Fibroblast of pulmonary artery (primary cell): ENCODE data around the gene ANO6.
A peak's percentile ranks its signal among the peaks of the same experiment; 100 is the strongest.

ENCODE experiments used
- DNase-seq: peaks from one replicate; pipeline ENCODE4 v3.0.0-alpha.2; 2010; ENCODE audit warnings: low read depth
- H3K4me3 ChIP-seq: replicated peaks from 2 replicates; pipeline ENCODE4 v1.5.1; 2011; ENCODE audit warnings: low read depth, mild to moderate bottlenecking, control low read depth, low read length, moderate library complexity
- TF ChIP-seq, protein P1 (sequence below): IDR thresholded peaks from 2 replicates; pipeline ENCODE4 v1.5.1; 2011; ENCODE audit warnings: mild to moderate bottlenecking, control low read depth, low read length, inconsistent platforms; ENCODE audit errors: missing control alignments

The ANO6 gene

DNA sequence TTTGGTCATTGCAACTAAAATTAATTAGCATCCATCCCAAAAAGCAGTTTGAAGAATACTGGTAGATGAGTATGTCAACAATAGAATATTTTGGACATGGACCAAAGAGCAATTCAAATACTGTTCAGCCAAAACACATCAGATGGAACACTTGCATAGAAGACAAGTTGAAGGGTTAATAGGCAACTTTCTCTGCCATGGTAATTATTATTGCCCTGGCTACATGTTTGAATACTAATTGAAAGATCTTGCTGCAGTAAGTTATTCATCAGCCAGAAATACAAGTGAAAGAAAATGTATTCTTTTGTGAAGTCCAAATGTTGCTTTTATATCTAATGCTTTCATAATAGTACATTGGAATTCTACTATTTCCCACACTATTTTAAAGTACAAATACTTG lies 10.1 kb downstream of the ANO6 start:
- H3K4me3 ChIP-seq: no peak overlapping the region
- TF ChIP-seq, protein P1, sequence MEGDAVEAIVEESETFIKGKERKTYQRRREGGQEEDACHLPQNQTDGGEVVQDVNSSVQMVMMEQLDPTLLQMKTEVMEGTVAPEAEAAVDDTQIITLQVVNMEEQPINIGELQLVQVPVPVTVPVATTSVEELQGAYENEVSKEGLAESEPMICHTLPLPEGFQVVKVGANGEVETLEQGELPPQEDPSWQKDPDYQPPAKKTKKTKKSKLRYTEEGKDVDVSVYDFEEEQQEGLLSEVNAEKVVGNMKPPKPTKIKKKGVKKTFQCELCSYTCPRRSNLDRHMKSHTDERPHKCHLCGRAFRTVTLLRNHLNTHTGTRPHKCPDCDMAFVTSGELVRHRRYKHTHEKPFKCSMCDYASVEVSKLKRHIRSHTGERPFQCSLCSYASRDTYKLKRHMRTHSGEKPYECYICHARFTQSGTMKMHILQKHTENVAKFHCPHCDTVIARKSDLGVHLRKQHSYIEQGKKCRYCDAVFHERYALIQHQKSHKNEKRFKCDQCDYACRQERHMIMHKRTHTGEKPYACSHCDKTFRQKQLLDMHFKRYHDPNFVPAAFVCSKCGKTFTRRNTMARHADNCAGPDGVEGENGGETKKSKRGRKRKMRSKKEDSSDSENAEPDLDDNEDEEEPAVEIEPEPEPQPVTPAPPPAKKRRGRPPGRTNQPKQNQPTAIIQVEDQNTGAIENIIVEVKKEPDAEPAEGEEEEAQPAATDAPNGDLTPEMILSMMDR: no peak
- no peak for DNase-seq

DNA sequence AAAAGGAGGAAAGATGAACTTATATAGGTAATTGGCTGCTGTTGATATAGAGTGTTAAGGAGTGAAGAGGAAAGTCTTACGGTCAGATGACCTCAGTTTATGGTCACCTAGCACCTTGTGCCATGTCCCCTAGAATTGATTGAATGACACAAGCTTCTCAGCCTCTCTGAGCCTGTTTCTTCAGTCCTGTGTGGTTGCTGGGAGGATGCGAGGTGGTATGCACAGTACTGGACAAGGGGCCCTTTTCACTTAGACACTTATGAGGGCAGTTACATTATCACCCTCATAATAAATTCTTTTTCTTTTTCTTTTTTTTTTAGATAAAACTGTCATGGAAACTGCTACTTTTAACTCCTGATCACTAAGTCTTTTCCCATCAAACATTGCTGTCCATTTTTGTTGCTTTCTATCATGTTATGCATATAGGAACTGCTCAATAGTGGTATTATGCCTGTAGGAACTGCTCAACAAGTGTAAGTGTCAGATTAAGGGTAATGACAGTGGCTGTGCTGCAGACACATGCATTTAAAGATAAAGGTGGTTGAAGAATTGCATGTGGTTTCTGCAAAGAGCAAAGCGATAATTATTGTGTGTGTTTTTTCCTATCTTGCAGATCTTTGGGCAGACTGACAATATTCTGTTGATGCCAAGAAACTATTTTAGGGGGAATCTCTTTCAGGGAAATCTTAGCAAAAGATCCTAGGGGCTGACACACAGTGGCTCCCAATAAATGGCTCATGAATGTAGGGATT lies 11.6 kb downstream of the ANO6 start:
- no peak for DNase-seq
- TF ChIP-seq, protein P1: no peak
- H3K4me3 ChIP-seq: no peak overlapping the region

- no peak overlapping the region for H3K4me3 ChIP-seq
- DNase-seq: peak; percentile 69
- TF ChIP-seq, protein P1: no peak
These were observed 15.7 kb downstream of the ANO6 start for GRCh38 chr12:45231515-45232145.

GRCh38 chr12:45232146-45232755 lies 16.4 kb downstream of the ANO6 start:
- no peak overlapping the region for H3K4me3 ChIP-seq
- TF ChIP-seq, protein P1: no peak
- DNase-seq: no peak

DNA sequence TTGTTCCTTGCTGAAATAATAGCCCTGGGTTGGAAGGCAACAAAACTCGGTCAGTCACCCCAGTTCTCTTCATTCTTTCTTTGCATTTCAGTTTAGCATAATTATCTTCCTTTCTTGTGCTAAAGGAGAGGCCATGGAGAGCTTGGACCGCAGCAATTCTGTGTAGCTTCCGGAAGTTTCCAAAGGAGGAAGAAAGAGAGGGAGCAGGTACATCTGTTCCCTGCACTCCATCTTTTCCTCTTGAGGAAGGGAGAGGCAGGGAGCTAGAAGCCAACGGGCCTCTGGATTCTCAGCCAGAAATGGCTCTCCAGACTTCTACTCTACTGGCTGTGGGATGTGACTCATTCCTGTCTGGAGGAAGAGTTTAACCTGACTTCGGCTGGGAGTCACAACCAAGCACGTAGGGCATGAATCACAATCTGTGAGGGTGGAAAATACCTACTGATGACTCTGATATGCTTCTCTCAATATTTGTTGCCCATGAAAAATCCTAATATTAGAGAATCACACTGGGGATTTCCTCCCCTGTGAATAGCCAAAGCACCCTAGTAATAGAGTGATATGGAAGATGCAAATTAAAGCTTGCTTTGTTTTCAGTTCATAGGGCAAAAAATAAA lies 17.0 kb downstream of the ANO6 start:
- TF ChIP-seq, protein P1: no peak
- DNase-seq: peak; percentile 95

DNA sequence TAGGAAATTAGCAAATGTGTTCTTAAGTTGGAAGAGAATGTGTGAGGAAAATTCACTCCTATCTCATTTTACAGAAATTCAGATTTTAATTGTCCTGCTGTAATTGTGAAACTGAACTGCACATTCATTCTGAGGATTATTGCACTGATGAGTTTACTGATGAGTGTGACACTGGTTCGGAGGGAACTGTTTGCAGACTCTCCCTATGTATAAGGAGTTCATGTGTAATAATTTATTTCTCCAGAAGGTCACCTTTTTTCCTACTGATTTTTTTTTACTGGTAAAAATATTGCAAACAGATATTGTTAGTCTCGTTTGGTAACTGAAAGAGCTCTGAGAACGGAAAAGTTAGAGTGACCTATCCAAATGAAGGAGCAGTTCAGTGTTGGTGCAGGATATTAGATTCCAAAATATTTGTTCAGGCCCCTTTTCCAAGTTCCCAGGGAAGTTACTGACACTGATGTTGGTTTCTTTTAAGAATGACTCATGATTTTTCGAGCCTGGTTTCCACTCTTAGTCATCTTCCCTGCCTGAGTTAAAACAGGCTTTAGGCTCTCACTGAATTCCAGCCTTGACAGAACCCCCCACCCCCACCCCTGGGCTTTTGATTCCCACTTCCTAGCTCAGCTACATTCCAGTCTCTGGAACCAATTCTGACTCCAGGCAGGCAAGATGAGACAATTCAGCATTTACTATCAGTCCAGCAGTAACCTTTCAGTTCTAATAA lies 18.4 kb downstream of the ANO6 start:
- DNase-seq: peak; percentile 97
- TF ChIP-seq, protein P1: no peak
- H3K4me3 ChIP-seq: peak overlapping the region; percentile 19

More for the DNA sequence above, 17.0 kb downstream of the ANO6 start:
- no peak overlapping the region for H3K4me3 ChIP-seq
